GM03348 (cell line): Measurements from ENCODE around the gene FZD7.
A peak's percentile ranks its signal among the peaks of the same experiment; 100 is the strongest.

Experiments
- DNase-seq: peaks from one replicate; pipeline ENCODE4 v3.0.0; 2012; ENCODE audit warnings: low spot score

The FZD7 gene

GRCh38 chr2:202014318-202014717 is 19.3 kb upstream of the FZD7 start:
- no peak for DNase-seq

DNA sequence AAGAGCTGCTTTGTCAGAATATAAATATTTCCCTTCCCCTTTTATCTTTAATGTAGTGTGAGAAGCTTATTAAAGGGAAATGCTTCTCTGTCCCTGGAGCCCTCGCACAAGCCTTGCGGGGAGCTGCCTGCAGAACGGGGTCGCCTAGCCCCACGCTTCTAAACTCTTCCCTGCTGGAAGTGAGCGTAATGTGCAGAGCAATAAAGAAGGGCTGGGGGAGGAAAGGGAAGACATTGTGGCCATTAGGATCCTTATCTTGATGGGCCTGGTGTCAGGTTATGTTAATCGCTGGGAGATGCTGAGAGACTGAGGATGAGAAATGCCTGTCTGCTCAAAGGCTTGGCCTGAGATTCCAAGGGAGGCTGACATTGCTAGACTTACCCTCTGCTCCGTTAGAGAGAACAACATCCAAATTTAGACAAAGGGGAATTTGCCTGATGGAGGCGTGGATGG is 18.9 kb upstream of the FZD7 start:
- no peak for DNase-seq

DNA sequence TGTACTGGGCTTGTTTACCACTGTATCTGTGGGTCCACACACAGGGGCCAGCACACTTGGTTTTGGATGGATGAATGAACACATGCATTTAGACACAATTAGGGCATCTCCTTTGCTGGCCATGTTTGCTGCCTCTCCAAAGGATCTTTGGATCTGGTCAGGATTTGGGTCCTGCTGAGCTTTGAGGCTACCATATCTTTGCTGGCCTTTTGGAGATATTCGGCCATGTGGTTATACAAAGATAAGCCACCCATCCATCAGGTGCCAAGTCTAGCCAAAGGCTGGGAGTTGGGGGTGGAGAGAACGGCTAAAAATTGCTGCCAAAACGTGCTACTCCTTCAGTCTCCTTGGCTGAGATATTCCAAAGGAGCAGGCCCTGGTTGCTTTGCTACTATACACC is 18.2 kb upstream of the FZD7 start:
- DNase-seq, result no peak

DNA sequence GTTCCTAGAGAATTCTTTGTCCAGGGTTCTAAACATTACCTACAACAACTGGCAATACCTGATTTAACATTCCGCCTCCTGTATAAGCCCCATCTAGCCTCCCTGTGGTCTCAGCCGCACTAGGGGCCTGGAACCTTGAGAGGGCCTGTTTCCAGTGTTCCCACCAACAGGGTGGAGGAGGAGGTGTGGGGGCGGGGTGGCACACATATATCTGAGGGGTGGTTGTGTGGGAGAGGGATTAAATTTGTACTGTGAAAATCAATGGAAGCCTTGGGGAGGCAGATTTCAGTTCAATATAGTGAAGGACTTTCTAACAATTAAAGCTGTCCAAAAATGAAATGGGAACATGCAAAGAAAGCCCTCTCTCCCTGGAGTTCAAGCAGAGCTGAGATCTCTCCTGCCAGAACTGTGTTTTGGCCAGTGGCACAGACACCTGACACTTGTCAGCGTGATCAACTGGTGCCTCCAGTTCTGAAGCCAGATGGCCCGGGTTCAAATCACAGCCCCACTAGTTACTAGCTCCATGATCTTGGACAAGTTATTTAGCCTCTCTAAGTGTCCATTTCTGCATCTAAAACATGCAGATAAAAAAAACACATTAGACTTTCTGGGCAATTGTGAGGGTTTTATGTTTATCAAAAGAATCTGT is 17.0 kb upstream of the FZD7 start:
- DNase-seq, result no peak

DNA sequence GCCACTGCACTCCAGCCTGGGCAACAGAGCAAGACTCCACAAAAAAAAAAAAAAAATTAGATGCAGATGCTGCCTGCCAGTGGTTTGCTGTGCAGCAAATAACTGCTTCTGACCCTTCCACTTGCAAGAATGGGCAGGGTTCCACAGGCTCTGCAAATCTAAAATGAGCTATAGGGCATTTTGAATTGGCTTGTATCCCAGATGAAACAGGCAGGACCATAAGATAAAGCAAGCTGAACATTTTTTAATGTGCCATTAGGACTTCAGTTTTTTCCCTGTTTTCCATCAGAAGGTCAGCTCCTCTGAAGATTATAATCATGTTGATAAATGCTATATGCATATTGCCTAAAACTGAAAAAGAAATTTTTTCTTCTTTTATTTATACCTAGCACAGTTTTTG is 15.7 kb upstream of the FZD7 start:
- no peak for DNase-seq

DNA sequence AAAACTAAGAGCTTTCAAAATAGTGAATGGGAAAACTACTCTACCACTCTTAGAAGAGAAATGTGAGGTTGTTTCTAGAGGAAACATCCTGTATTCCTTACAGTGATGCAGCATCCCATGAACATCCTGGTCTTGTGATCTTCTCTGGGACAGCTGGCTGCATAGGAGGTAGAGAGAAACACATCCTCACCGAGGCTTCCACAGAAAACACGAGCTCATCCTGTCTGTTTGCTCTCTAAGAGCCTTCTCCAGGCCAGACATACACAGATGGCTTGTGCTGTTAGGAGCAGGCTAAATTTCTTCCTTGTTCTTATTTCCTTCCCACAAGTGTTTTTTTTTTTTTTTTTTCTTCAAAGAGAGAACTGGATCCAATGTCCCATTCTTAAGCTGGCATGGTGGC is 14.7 kb upstream of the FZD7 start:
- DNase-seq, result no peak

DNA sequence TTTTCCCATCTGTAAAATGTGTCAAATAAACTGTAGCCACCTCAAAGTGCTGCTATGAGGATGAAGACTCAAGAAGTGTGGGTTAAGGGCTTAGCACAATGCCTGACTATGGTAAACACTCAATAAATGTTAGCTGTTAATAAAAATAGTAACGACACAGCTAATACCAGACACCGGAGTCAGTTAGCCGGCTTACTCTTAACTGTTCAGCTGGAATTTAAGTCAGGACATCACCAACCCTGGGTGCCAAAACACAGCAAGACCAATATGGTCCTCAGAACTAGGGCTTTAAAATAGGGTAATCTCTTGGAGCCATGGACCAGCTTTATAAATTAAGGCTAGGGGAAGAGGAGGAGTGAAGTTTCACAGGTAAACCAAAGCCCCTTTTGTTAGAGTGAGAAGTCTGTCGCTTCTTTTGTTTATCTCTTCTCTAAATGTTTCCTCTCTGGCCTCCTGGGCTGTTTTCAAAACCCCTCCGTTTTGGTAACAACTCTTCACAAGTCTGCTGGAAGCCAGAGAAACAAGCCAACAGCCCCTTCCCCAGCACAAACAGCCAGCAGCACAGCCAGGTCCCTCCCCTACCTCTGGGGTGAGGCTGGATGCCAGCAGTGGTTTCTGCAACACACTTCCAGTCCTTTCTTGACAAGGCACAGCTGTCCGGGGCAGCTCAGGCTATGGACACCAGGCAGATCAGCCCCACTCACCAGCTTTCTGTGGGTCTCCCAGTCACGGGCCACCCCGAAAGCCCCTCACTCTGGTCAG is 13.8 kb upstream of the FZD7 start:
- no peak for DNase-seq

DNA sequence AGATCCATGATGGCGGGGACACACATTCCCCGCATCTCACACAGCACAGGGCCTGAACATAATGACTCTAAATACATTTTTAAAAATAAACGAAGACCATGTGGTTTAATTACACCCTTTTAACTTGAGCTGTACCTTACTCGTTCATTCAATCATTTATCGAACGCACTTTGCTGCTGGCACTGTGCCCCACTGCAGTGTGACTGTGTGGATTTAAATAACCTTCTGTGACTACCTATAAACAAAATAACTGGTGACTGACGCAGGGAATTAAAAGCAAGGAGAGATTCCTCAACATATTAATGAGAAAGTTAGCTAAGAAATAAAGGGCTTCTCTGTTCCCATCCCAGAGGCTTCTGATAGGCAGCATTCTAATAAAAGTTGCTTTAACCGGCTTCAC is 10.9 kb upstream of the FZD7 start:
- DNase-seq, result no peak

- no peak for DNase-seq
Observed at GRCh38 chr2:202023198-202023903, 10.3 kb upstream of the FZD7 start.

- no peak for DNase-seq
Observed at GRCh38 chr2:202023904-202024266, 9.8 kb upstream of the FZD7 start.

DNA sequence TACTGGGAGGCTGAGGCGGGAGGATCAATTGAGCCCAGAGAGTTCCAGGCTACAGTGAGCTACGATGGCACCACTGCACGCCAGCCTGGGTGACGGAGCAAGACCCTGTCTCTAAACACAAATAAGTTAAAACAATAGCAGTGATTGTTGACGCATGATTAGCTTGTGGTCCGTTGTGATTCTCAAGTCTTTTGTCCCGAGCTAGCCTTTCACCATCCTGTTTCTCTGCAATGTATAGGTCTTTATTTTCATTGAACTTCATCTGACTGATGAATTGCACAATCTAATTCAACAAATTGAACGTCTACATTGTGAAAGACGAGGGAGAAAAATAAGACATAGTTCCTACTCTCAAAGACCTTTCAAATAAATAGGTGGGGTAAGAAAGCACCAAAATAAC is 8.8 kb upstream of the FZD7 start:
- DNase-seq, result no peak

DNA sequence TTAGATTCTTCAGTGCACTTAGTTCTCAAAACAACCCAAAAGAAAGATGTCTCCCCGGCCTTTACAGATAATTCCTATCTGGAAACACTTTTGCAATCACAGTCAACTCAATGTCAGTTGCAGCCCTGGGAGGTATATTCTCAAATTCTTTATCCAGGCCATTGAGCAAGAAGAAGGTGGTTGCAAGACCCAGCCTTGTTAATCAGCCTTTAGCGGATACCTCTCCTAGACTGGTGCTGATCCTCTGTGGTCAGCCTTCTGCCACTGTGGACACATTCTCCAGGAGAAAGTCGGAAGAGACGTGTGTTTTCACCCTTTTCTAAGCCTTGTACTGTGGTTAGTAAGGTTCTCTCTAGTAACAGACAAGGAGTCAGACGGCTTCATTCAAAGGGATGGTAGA is 7.8 kb upstream of the FZD7 start:
- no peak for DNase-seq

DNA sequence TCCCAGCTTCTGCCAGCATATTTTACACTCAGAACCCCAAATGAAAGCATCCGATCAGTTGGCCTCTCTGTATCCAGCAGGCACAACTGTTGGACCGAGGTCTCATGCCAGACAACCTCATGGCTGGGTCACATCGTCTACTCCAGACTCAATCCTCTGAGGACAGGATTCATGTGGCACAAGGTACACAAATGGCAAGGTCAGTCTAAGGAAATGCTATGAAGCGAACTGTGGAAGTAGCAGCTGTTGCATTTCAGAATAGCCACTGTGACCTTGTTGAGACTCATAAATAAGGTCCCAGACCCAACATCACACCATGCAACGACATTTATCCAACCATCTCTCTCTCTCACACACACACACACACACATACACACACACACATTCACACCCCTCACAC is 7.1 kb upstream of the FZD7 start:
- no peak for DNase-seq

GRCh38 chr2:202030691-202031090 is 3.0 kb upstream of the FZD7 start:
- DNase-seq, result peak; percentile 54

DNA sequence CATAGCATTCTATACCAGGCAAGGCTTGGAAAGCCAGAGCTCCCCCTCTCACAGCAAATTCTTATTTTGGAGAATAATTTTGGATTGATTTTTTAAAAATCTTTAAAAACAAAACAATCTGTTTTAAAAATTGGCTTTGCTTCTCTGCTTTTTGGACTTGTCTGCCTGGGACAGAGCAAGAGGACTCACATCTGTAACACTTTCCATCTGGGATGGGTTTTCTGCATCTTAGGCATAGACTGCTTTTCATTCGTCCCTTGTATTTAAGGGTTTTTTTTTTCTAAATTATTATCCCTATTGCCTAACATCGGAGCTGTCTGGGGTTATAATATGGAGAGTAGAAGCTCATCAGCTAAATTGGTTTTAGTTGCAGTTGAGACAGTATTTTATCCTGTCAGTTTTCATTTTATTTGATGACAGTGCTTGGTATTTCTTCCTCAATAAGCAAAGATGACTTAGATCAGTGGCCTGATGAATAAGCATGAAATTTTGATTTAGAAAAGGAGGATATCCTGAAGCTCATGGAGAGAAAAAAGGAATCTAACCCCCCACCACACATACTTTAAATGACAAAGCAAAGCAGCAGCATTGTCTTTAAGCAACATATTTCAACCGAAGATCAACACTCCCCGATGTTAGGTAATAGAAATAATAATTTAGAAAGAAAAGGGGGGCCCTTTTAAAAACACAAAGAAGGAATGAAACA is 2.3 kb upstream of the FZD7 start:
- no peak for DNase-seq

DNA sequence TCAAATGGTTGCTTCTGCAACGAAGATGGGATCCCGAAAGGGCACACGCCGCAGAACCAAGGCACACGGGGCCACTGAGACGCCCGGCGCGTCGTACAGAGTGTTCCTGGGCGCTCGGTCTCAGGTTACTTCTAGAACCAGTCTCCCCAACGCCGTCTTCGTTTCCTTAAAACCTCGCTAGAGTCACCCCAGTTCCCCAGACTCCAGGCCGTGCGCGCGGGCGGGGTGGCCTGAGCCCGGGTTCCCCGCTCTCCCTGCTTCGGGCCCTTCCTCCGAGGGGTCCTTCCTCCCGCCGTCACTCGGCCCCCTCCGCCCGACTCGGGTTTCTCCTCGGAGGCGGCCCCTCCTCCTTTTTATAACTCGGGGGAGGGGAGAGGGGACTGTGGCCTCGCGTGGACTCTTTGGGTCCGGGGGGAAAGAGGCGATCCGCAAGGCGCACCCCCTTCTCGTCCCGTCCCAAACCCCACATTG is 774 bp upstream of the FZD7 start:
- DNase-seq, result peak; percentile 65

GRCh38 chr2:202034249-202035088 is 814 bp downstream of the FZD7 start:
- DNase-seq, result peak; percentile 58

- peak; percentile 61 for DNase-seq
Observed at GRCh38 chr2:202035089-202035940, 1.7 kb downstream of the FZD7 start.

DNA sequence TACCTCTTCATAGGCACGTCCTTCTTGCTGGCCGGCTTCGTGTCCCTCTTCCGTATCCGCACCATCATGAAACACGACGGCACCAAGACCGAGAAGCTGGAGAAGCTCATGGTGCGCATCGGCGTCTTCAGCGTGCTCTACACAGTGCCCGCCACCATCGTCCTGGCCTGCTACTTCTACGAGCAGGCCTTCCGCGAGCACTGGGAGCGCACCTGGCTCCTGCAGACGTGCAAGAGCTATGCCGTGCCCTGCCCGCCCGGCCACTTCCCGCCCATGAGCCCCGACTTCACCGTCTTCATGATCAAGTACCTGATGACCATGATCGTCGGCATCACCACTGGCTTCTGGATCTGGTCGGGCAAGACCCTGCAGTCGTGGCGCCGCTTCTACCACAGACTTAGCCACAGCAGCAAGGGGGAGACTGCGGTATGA is 2.3 kb downstream of the FZD7 start:
- DNase-seq, result no peak

GRCh38 chr2:202036601-202037037 is 3.0 kb downstream of the FZD7 start:
- DNase-seq, result no peak

- peak; percentile 30 for DNase-seq
Observed at GRCh38 chr2:202037086-202037485, 3.4 kb downstream of the FZD7 start.
